ENCODE measurements around the gene C2CD2.

The C2CD2 gene

GRCh38 chr21:41894511-41894910 is 59.3 kb downstream of the C2CD2 start:
- no peak overlapping the region for H3K4me2 ChIP-seq (ENCODE audit: low read length)
- H3K36me3 ChIP-seq (replicated peaks; ENCODE audit: low read depth, low read length), result no peaks in the 10 kb centered on the region
- no peak overlapping the region for H2AFZ ChIP-seq (ENCODE audit: low read depth, low read length)
- H3K9ac ChIP-seq (ENCODE audit: low read length), result no peak overlapping the region
- TF ChIP-seq CTCF (IDR thresholded peaks at IDR 0.05; ENCODE audit: low read depth, low read length), result no peak
- TF ChIP-seq EZH2phosphoT487 (IDR thresholded peaks at IDR 0.05; ENCODE audit: low read depth), result no peak
- H3K9me3 ChIP-seq (ENCODE audit: insufficient read depth, low read length), result no peaks in the 10 kb centered on the region
- peaks cover 6% of the 10 kb centered on the region; the same call in 1 of the 2 replicates for H3K4me1 ChIP-seq (ENCODE audit: low read length)
- H3K79me2 ChIP-seq (ENCODE audit: low read length), result no peaks in the 10 kb centered on the region
- no peaks in the 10 kb centered on the region for H3K27me3 ChIP-seq (ENCODE audit: low read depth, low read length)
- no peak overlapping the region for H3K4me3 ChIP-seq (ENCODE audit: low read length)
- H3K27ac ChIP-seq (ENCODE audit: low read length), result no peak overlapping the region
- no peaks in the 10 kb centered on the region for H4K20me1 ChIP-seq (ENCODE audit: insufficient read depth, low read length)

- H3K79me2 ChIP-seq (ENCODE audit: low read length), result no peaks in the 10 kb centered on the region
- H2AFZ ChIP-seq (ENCODE audit: low read depth, low read length), result no peak overlapping the region
- H4K20me1 ChIP-seq (ENCODE audit: insufficient read depth, low read length), result no peaks in the 10 kb centered on the region
- TF ChIP-seq EZH2phosphoT487 (IDR thresholded peaks at IDR 0.05; ENCODE audit: low read depth), result no peak
- no peak overlapping the region for H3K27ac ChIP-seq (ENCODE audit: low read length)
- H3K9me3 ChIP-seq (ENCODE audit: insufficient read depth, low read length), result no peaks in the 10 kb centered on the region
- H3K4me1 ChIP-seq (ENCODE audit: low read length), result peaks cover 6% of the 10 kb centered on the region; the same call in 1 of the 2 replicates
- H3K4me3 ChIP-seq (ENCODE audit: low read length), result no peak overlapping the region
- no peaks in the 10 kb centered on the region for H3K36me3 ChIP-seq (replicated peaks; ENCODE audit: low read depth, low read length)
- no peak overlapping the region for H3K4me2 ChIP-seq (ENCODE audit: low read length)
- no peak overlapping the region for H3K9ac ChIP-seq (ENCODE audit: low read length)
- H3K27me3 ChIP-seq (ENCODE audit: low read depth, low read length), result no peaks in the 10 kb centered on the region
Observed at GRCh38 chr21:41892726-41893125, 61.1 kb downstream of the C2CD2 start.

- Histone ChIP-seq H3K4me2 (ENCODE audit: low read length) (no peak overlapping the region), H3K4me1 (ENCODE audit: low read length) (peaks cover 6% of the 10 kb centered on the region; the same call in 1 of the 2 replicates), H3K27ac (ENCODE audit: low read length) (no peak overlapping the region), H3K4me3 (ENCODE audit: low read length) (no peak overlapping the region), H3K9me3 (ENCODE audit: insufficient read depth, low read length) (no peaks in the 10 kb centered on the region), H3K27me3 (ENCODE audit: low read depth, low read length) (no peaks in the 10 kb centered on the region), H3K9ac (ENCODE audit: low read length) (no peak overlapping the region), H2AFZ (ENCODE audit: low read depth, low read length) (no peak overlapping the region), H3K36me3 (replicated peaks; ENCODE audit: low read depth, low read length) (no peaks in the 10 kb centered on the region), H4K20me1 (ENCODE audit: insufficient read depth, low read length) (no peaks in the 10 kb centered on the region), H3K79me2 (ENCODE audit: low read length) (no peaks in the 10 kb centered on the region)
- no peak for TF ChIP-seq CTCF (IDR thresholded peaks at IDR 0.05; ENCODE audit: low read depth, low read length)
- TF ChIP-seq EZH2phosphoT487 (IDR thresholded peaks at IDR 0.05; ENCODE audit: low read depth), result no peak
Observed at GRCh38 chr21:41891132-41891531, 62.7 kb downstream of the C2CD2 start.

- Histone ChIP-seq H3K4me2 (ENCODE audit: low read length) (no peak overlapping the region), H4K20me1 (ENCODE audit: insufficient read depth, low read length) (no peaks in the 10 kb centered on the region), H2AFZ (ENCODE audit: low read depth, low read length) (no peak overlapping the region), H3K79me2 (ENCODE audit: low read length) (no peaks in the 10 kb centered on the region), H3K4me3 (ENCODE audit: low read length) (no peak overlapping the region), H3K4me1 (ENCODE audit: low read length) (peaks cover 6% of the 10 kb centered on the region; the same call in 1 of the 2 replicates), H3K27me3 (ENCODE audit: low read depth, low read length) (no peaks in the 10 kb centered on the region), H3K9me3 (ENCODE audit: insufficient read depth, low read length) (no peaks in the 10 kb centered on the region), H3K36me3 (replicated peaks; ENCODE audit: low read depth, low read length) (no peaks in the 10 kb centered on the region), H3K27ac (ENCODE audit: low read length) (no peak overlapping the region), H3K9ac (ENCODE audit: low read length) (no peak overlapping the region)
- TF ChIP-seq EZH2phosphoT487 (IDR thresholded peaks at IDR 0.05; ENCODE audit: low read depth) (no peak), CTCF (IDR thresholded peaks at IDR 0.05; ENCODE audit: low read depth, low read length) (no peak)
Observed at GRCh38 chr21:41890355-41890754, 63.5 kb downstream of the C2CD2 start.
